ENCODE results near the gene QRSL1. TPM values are rescaled to one million over a fixed set of nuclear protein-coding genes. Genes with fewer than 3 reads are reported as not detected.
A peak's percentile ranks its signal among the peaks of the same experiment; 100 is the strongest.

QRSL1 gene
- total RNA-seq, 2 donors from 2014 or later = 16.0 to 21.1 TPM

DNA sequence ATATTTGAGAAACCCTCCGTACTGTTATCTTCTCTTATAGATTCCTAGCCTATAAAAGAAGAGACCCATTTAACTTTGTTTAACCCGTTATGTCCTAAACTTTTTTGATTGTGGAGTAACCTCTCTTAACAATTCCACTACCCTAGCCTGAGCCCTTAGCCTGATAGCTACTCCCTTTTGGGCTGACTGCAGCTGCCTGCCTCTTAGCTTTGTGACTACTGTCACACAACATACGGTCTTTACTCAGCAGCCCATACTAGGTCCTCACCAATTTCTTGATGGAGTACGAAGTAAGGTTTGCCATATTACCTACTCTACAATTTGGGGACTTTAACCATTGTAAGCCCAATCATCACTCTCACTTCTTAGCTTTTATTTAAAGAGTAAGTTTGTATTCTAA, 72.7 kb downstream of the QRSL1 start:
- Histone ChIP-seq H3K27me3 (no peaks in the 10 kb centered on the region), H3K4me1 (no peaks in the 10 kb centered on the region), H3K4me3 (no peak overlapping the region), H3K9ac (ENCODE audit: low read depth in 2 of 2, low read length in 2 of 2) (no peak overlapping the region), H3K36me3 (no peaks in the 10 kb centered on the region), H3K27ac (peak overlapping the region; percentile 8), H3K9me3 (no peaks in the 10 kb centered on the region)
- no peak for TF ChIP-seq CTCF (IDR thresholded peaks at IDR 0.05)
- DNase-seq = peak; percentile 17
- intact Hi-C loops (cut with DNase I) = no loop called here

- no peaks in the 10 kb centered on the region for H3K27me3 ChIP-seq
- H3K36me3 ChIP-seq = no peaks in the 10 kb centered on the region
- peak overlapping the region in 1 of 2 donors; percentile 12 for H3K9ac ChIP-seq (ENCODE audit: low read depth in 2 of 2, low read length in 2 of 2)
- no peak overlapping the region for H3K4me3 ChIP-seq
- H3K27ac ChIP-seq = peak overlapping the region; percentile 8
- no peaks in the 10 kb centered on the region for H3K4me1 ChIP-seq
- intact Hi-C loops (cut with DNase I) = no loop called here
- H3K9me3 ChIP-seq = no peaks in the 10 kb centered on the region
- TF ChIP-seq CTCF (IDR thresholded peaks at IDR 0.05) = no peak
- peak; percentile 19 for DNase-seq
Measured at GRCh38 chr6:106702451-106703110, 73.2 kb downstream of the QRSL1 start.

GRCh38 chr6:106704327-106704726, 74.9 kb downstream of the QRSL1 start:
- TF ChIP-seq CTCF (IDR thresholded peaks at IDR 0.05) = no peak

GRCh38 chr6:106705156-106705555, 75.8 kb downstream of the QRSL1 start:
- H3K27ac ChIP-seq = no peak overlapping the region
- H3K9me3 ChIP-seq = no peaks in the 10 kb centered on the region
- no peak overlapping the region for H3K9ac ChIP-seq (ENCODE audit: low read depth in 2 of 2, low read length in 2 of 2)
- DNase-seq = no peak
- no peak for TF ChIP-seq CTCF (IDR thresholded peaks at IDR 0.05)
- H3K4me1 ChIP-seq = no peaks in the 10 kb centered on the region
- no peaks in the 10 kb centered on the region for H3K36me3 ChIP-seq
- no peak overlapping the region for H3K4me3 ChIP-seq
- intact Hi-C loops (cut with DNase I) = no loop called here
- no peaks in the 10 kb centered on the region for H3K27me3 ChIP-seq

More at GRCh38 chr6:106704327-106704726, 74.9 kb downstream of the QRSL1 start:
- Histone ChIP-seq H3K9ac (ENCODE audit: low read depth in 2 of 2, low read length in 2 of 2) (no peak overlapping the region), H3K9me3 (no peaks in the 10 kb centered on the region), H3K27ac (no peak overlapping the region), H3K4me3 (no peak overlapping the region), H3K4me1 (no peaks in the 10 kb centered on the region), H3K36me3 (no peaks in the 10 kb centered on the region), H3K27me3 (no peaks in the 10 kb centered on the region)
- no peak for DNase-seq
- intact Hi-C loops (cut with DNase I) = no loop called here

DNA sequence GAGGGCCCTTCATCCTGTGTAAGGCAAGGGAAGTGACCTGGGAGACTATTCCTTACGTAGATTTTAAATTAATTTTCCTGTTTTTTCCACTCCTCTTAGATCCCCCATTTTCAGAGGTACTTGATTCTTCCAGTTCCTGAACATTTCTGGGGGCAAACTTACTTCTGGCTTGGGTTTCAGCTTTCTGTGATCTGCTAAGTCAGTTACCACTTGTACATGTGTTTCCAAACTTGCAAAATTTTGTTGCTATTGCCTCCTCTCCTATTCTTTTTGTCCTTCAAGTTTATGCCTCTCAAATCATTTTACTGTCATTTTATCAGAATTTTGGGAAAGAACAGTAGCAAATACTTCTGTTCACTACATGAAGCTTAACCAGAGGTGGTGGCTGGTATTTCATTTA, 81.2 kb downstream of the QRSL1 start:
- DNase-seq = no peak
- Histone ChIP-seq H3K4me3 (no peak overlapping the region), H3K36me3 (no peaks in the 10 kb centered on the region)

More for the DNA sequence above, 81.2 kb downstream of the QRSL1 start:
- intact Hi-C loops (cut with DNase I) = no loop called here
- Histone ChIP-seq H3K4me1 (no peaks in the 10 kb centered on the region), H3K27ac (no peak overlapping the region), H3K27me3 (no peaks in the 10 kb centered on the region), H3K9ac (ENCODE audit: low read depth in 2 of 2, low read length in 2 of 2) (no peak overlapping the region), H3K9me3 (no peaks in the 10 kb centered on the region)
- TF ChIP-seq CTCF (IDR thresholded peaks at IDR 0.05) = no peak
